ENCODE data around the gene JARID2. TPM values are rescaled to one million over a fixed set of nuclear protein-coding genes. Genes with fewer than 3 reads are reported as not detected.

The JARID2 gene
- total and polyA plus RNA-seq, 10 of the 15 experiments (the other 5 are each of a cell fraction or from before 2014, with no cell fraction given): 4.2 to 21.6 (median 11.7) TPM

- TF ChIP-seq, protein P1, sequence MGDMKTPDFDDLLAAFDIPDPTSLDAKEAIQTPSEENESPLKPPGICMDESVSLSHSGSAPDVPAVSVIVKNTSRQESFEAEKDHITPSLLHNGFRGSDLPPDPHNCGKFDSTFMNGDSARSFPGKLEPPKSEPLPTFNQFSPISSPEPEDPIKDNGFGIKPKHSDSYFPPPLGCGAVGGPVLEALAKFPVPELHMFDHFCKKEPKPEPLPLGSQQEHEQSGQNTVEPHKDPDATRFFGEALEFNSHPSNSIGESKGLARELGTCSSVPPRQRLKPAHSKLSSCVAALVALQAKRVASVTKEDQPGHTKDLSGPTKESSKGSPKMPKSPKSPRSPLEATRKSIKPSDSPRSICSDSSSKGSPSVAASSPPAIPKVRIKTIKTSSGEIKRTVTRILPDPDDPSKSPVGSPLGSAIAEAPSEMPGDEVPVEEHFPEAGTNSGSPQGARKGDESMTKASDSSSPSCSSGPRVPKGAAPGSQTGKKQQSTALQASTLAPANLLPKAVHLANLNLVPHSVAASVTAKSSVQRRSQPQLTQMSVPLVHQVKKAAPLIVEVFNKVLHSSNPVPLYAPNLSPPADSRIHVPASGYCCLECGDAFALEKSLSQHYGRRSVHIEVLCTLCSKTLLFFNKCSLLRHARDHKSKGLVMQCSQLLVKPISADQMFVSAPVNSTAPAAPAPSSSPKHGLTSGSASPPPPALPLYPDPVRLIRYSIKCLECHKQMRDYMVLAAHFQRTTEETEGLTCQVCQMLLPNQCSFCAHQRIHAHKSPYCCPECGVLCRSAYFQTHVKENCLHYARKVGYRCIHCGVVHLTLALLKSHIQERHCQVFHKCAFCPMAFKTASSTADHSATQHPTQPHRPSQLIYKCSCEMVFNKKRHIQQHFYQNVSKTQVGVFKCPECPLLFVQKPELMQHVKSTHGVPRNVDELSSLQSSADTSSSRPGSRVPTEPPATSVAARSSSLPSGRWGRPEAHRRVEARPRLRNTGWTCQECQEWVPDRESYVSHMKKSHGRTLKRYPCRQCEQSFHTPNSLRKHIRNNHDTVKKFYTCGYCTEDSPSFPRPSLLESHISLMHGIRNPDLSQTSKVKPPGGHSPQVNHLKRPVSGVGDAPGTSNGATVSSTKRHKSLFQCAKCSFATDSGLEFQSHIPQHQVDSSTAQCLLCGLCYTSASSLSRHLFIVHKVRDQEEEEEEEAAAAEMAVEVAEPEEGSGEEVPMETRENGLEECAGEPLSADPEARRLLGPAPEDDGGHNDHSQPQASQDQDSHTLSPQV (IDR thresholded peaks at IDR 0.05): no peak
- TF ChIP-seq ZNF217 (IDR thresholded peaks at IDR 0.05) (no peak), BHLHE40 (IDR thresholded peaks at IDR 0.05; ENCODE audit: borderline replicate concordance in 1 of 2, low read depth in 2 of 2, low read length in 1 of 2) (no peak), HCFC1 (IDR thresholded peaks at IDR 0.05; ENCODE audit: low read length) (no peak), BRCA1 (IDR thresholded peaks at IDR 0.05; ENCODE audit: low read depth, low read length) (no peak)
Measured at GRCh38 chr6:15534974-15535373, 289.1 kb downstream of the JARID2 start (continued).

GRCh38 chr6:15535495-15536197 is 289.8 kb downstream of the JARID2 start:
- no peak overlapping the region for H3K4me3 ChIP-seq
- H4K20me1 ChIP-seq (ENCODE audit: control insufficient read depth, insufficient read depth): no peaks in the 10 kb centered on the region
- H3K9ac ChIP-seq (ENCODE audit: control insufficient read depth, insufficient read depth, low read length): no peak overlapping the region
- ChIA-PET RAD21 (ENCODE audit: unreplicated experiment) (interaction anchor here (0.8 to 1.6 kb wide), 2 partner anchors 85 to 271 kb away, joined by 3 read pairs; no protein-coding TSS in a partner anchor), CTCF (interaction anchor here (1.1 to 1.2 kb wide), 3 partner anchors 9 to 79 kb away, joined by 3 to 5 read pairs (median 3); no protein-coding TSS in a partner anchor), POLR2A (no interaction called here), SMC1A (ENCODE audit: uncharacterized antibody, unreplicated experiment) (interaction anchor here (0.7 to 2.1 kb wide), 6 partner anchors 9 to 88 kb away, joined by 3 to 8 read pairs (median 4); no protein-coding TSS in a partner anchor)
- H3K27ac ChIP-seq (ENCODE audit: control insufficient read depth, insufficient read depth): no peak overlapping the region
- intact Hi-C loops (cut with micrococcal nuclease; ENCODE audit: unreplicated experiment) (no loop called here), in situ Hi-C loops (cut with MboI) (no loop called here)
- BruUV-seq (replicated peaks): no TSS peak
- no peaks in the 10 kb centered on the region; the same call in 2 of the 3 replicates for H3K9me3 ChIP-seq (replicated peaks; ENCODE audit: control insufficient read depth, insufficient read depth, low read length)
- no peak overlapping the region for H3K4me2 ChIP-seq (ENCODE audit: control insufficient read depth, insufficient read depth)
- H3K27me3 ChIP-seq (replicated peaks in 1 of 2; ENCODE audit: control insufficient read depth in 2 of 2, insufficient read depth in 2 of 2, low read length in 1 of 2): no peaks in the 10 kb centered on the region
- 93% methylated on average over 3 of the region's 3 CpGs for WGBS (ENCODE audit: insufficient coverage, insufficient replicate concordance, low lambda C conversion rate, missing lambda C conversion rate)
- no peaks in the 10 kb centered on the region for H3K4me1 ChIP-seq (ENCODE audit: control insufficient read depth, insufficient read depth, low read length)
- H2AFZ ChIP-seq (ENCODE audit: control insufficient read depth, low read depth, low read length): no peak overlapping the region
- peaks cover 0 to 4% of the 10 kb centered on the region in 2 experiments; a peak in 3 of 4 replicates for H3K36me3 ChIP-seq (ENCODE audit: control insufficient read depth in 2 of 2, insufficient read depth in 2 of 2, low read length in 1 of 2)
- ATAC-seq (no peak), DNase-seq (ENCODE audit: low read depth, low spot score) (no peak), FAIRE-seq (no peak)
- no peaks in the 10 kb centered on the region for H3K79me2 ChIP-seq (ENCODE audit: control insufficient read depth, insufficient read depth, low read length)
- TF ChIP-seq BCL11A (IDR thresholded peaks at IDR 0.05; ENCODE audit: low read depth, low read length) (no peak), NR2C2 (IDR thresholded peaks at IDR 0.05; ENCODE audit: borderline replicate concordance, control insufficient read depth, insufficient read length, low read depth) (no peak), NFIC (IDR thresholded peaks at IDR 0.05; ENCODE audit: low read depth, low read length) (no peak), MXI1 (IDR thresholded peaks at IDR 0.05; ENCODE audit: low read depth, low read length) (no peak), E2F8 (IDR thresholded peaks at IDR 0.05; ENCODE audit: low read depth, partially characterized antibody) (no peak), POLR2AphosphoS5 (IDR thresholded peaks at IDR 0.05; ENCODE audit: low read length) (no peak), POU2F2 (IDR thresholded peaks at IDR 0.05; ENCODE audit: borderline replicate concordance, low read depth, low read length) (no peak)
- TF ChIP-seq, protein P2, sequence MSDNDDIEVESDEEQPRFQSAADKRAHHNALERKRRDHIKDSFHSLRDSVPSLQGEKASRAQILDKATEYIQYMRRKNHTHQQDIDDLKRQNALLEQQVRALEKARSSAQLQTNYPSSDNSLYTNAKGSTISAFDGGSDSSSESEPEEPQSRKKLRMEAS (IDR thresholded peaks at IDR 0.05; ENCODE audit: low read depth, low read length): no peak
